ENCODE measurements around the gene RNF212.

RNF212 gene

DNA sequence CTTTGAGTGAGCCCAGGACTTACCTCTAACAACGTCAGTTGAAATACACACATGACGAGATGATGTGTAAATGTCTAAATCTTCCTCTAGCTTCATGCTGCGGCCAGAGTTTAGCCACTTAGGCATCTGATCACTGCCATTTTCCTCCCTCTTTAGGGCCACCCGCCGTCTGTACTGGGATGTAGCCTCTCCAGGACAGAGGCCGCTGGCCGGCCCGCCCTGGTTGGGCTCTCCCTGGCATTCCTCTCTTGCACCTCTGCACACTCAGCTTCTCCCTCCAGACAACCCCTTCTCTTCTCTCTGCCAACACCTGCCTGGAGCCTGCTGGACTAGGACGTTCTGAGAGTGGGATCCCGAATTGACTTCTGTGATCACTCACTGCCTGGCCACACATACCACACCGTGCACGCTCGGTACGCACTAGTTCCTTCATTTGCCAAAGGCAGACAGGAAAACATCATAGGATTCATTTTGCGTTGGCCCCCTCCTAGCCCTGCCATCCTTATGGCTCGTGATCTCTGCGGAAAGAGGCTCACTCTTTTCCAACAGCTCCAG lies 33.6 kb downstream of the RNF212 start:
- Histone ChIP-seq H3K27me3 (ENCODE audit: insufficient read depth, poor library complexity, severe bottlenecking) (no peaks in the 10 kb centered on the region), H3K27ac (replicated peaks) (no peak overlapping the region), H3K4me3 (replicated peaks; ENCODE audit: insufficient read depth, low read length) (no peak overlapping the region)
- no peak for DNase-seq (ENCODE audit: low read depth in 1 of 2, low spot score in 1 of 2)
- TF ChIP-seq SPI1 (IDR thresholded peaks at IDR 0.05; ENCODE audit: borderline replicate concordance, low read depth) (no peak), GABPA (IDR thresholded peaks at IDR 0.05; ENCODE audit: low read depth) (no peak), POLR2AphosphoS5 (IDR thresholded peaks at IDR 0.05; ENCODE audit: low read depth) (no peak)
- TF ChIP-seq, protein P1, sequence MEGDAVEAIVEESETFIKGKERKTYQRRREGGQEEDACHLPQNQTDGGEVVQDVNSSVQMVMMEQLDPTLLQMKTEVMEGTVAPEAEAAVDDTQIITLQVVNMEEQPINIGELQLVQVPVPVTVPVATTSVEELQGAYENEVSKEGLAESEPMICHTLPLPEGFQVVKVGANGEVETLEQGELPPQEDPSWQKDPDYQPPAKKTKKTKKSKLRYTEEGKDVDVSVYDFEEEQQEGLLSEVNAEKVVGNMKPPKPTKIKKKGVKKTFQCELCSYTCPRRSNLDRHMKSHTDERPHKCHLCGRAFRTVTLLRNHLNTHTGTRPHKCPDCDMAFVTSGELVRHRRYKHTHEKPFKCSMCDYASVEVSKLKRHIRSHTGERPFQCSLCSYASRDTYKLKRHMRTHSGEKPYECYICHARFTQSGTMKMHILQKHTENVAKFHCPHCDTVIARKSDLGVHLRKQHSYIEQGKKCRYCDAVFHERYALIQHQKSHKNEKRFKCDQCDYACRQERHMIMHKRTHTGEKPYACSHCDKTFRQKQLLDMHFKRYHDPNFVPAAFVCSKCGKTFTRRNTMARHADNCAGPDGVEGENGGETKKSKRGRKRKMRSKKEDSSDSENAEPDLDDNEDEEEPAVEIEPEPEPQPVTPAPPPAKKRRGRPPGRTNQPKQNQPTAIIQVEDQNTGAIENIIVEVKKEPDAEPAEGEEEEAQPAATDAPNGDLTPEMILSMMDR (IDR thresholded peaks at IDR 0.05; ENCODE audit: insufficient read depth, low read length): no peak
- TF ChIP-seq, protein P2, sequence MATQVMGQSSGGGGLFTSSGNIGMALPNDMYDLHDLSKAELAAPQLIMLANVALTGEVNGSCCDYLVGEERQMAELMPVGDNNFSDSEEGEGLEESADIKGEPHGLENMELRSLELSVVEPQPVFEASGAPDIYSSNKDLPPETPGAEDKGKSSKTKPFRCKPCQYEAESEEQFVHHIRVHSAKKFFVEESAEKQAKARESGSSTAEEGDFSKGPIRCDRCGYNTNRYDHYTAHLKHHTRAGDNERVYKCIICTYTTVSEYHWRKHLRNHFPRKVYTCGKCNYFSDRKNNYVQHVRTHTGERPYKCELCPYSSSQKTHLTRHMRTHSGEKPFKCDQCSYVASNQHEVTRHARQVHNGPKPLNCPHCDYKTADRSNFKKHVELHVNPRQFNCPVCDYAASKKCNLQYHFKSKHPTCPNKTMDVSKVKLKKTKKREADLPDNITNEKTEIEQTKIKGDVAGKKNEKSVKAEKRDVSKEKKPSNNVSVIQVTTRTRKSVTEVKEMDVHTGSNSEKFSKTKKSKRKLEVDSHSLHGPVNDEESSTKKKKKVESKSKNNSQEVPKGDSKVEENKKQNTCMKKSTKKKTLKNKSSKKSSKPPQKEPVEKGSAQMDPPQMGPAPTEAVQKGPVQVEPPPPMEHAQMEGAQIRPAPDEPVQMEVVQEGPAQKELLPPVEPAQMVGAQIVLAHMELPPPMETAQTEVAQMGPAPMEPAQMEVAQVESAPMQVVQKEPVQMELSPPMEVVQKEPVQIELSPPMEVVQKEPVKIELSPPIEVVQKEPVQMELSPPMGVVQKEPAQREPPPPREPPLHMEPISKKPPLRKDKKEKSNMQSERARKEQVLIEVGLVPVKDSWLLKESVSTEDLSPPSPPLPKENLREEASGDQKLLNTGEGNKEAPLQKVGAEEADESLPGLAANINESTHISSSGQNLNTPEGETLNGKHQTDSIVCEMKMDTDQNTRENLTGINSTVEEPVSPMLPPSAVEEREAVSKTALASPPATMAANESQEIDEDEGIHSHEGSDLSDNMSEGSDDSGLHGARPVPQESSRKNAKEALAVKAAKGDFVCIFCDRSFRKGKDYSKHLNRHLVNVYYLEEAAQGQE (IDR thresholded peaks at IDR 0.05; ENCODE audit: insufficient replicate concordance, low read depth): no peak

DNA sequence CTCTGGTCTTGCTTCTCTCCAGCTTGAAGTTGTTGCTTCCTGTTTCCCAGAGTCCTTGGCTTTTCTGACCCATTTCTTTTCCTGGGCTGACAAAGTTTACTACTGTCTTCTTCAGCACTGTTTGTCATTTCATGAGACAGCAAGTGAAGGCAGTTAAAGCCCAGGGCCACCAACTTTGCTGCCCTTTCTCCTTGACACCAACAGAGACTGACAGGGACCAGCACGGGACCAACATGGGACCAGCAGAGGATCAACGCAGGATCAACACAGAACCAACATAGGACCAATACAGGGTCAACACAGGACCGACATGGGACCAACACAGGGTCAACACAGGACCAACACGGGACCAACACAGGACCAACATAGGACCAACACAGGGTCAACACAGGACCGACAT lies 34.9 kb downstream of the RNF212 start:
- Histone ChIP-seq H3K27ac (replicated peaks) (no peak overlapping the region), H3K4me3 (replicated peaks; ENCODE audit: insufficient read depth, low read length) (no peak overlapping the region), H3K27me3 (ENCODE audit: insufficient read depth, poor library complexity, severe bottlenecking) (no peaks in the 10 kb centered on the region)
- TF ChIP-seq, protein P2 (IDR thresholded peaks at IDR 0.05; ENCODE audit: insufficient replicate concordance, low read depth): no peak
- TF ChIP-seq POLR2AphosphoS5 (IDR thresholded peaks at IDR 0.05; ENCODE audit: low read depth): no peak
- TF ChIP-seq, protein P1 (IDR thresholded peaks at IDR 0.05; ENCODE audit: insufficient read depth, low read length): no peak
- no peak for TF ChIP-seq GABPA (IDR thresholded peaks at IDR 0.05; ENCODE audit: low read depth)
- no peak for TF ChIP-seq SPI1 (IDR thresholded peaks at IDR 0.05; ENCODE audit: borderline replicate concordance, low read depth)
- no peak for DNase-seq (ENCODE audit: low read depth in 1 of 2, low spot score in 1 of 2)

DNA sequence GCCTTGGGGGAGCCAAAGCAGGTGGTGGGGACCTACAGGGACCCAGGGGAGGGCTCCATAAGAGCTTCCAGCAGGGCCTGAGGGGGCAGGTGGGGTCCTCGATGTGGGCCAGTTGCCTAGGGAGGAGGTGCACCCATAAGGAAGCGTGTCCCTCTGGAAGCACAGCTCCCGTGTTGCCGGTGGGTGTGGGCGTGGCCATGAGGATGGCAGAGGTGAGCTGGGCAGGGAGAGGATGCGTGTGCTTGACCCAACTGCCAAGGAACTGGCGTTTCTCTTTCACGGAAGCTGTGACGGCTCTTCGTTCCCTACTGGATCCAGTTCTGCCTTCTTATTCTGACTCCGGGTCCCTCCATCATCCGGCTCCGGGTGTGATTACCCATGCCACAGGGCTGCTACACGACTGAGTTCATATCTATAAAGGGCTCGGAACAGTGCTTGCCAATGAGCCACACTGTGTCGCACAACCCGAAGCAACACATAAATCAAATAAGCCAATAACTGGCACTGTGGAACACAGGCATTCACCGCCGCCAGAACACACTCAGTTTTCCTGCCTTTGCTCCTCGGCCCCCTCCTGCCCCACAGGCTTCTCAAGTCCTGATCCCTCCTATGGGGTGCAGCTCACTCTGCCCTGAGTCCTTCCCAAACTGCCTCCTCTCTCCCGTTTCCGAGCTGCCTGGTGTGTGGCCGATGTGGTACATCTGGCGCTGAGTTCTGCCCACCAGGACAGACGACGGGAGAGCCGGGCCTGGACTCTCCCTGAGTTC lies 35.5 kb downstream of the RNF212 start:
- Histone ChIP-seq H3K27me3 (ENCODE audit: insufficient read depth, poor library complexity, severe bottlenecking) (no peaks in the 10 kb centered on the region), H3K27ac (replicated peaks) (no peak overlapping the region), H3K4me3 (replicated peaks; ENCODE audit: insufficient read depth, low read length) (no peak overlapping the region)
- TF ChIP-seq, protein P2 (IDR thresholded peaks at IDR 0.05; ENCODE audit: insufficient replicate concordance, low read depth): no peak
- no peak for TF ChIP-seq POLR2AphosphoS5 (IDR thresholded peaks at IDR 0.05; ENCODE audit: low read depth)
- TF ChIP-seq, protein P1 (IDR thresholded peaks at IDR 0.05; ENCODE audit: insufficient read depth, low read length): no peak
- no peak for TF ChIP-seq GABPA (IDR thresholded peaks at IDR 0.05; ENCODE audit: low read depth)
- TF ChIP-seq SPI1 (IDR thresholded peaks at IDR 0.05; ENCODE audit: borderline replicate concordance, low read depth): no peak
- DNase-seq (ENCODE audit: low read depth in 1 of 2, low spot score in 1 of 2): no peak

All from HL-60 (cell line).